GM19324 (cell line): ENCODE data around the gene ZNF839.
A peak's percentile ranks its signal among the peaks of the same experiment; 100 is the strongest.
"Not testable (repeated sequence)": the region's sequence is repeated elsewhere in the genome, so short reads cannot be mapped to it uniquely, and the experiment has no call there.

Source experiments
- ATAC-seq: cut with Tn5 transposase; IDR thresholded peaks from one replicate; pipeline ENCODE4 v1.9.1; 2021; ENCODE audit warnings: mild to moderate bottlenecking, moderate library complexity; ENCODE audit not compliant: unreplicated experiment, low FRiP score

Gene ZNF839

DNA sequence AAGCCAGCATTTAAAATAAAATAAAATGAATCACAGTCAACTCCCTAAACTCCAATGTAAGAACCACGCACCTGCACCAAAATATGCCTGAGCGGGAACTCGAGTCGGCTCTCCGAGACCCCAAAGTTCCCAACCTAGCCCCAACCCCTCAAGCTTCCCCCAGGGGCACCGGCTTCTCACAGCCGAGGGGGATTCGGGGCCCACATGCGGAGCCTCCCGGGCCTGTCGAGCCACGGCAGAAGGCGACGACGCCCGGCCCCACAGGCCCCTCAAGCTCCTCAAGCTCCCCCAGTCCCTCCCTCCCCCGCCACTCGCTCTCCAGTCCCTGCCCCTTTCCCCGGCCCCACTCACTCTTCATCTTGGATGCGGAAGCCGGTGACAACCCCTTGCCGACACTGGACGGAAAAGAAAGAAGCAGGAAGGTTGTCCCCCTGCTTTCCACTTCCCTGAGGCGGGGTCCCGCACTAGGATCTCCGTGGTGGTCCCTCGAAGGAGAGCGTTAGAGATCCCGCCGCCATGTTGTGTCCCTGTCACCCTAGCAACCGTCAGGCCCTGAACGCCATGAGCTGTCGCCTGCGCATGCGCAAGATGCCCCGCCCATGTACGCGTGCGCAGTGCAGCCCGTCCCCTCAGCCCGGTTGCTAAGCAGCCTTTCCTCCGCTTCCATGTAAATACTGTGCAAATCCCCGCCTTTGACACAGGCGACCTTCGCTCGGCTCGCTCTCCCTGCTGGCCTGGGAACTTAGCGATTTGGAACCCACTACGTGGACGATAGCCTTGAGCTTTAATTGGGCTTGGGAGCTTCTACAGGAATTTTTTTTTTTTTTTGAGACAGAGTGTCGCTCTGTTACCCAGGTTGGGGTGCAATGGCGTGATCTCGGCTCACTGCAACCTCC lies 14.7 kb upstream of the ZNF839 start, which contains the start of gene MOK:
Gene MOK, minus strand, starts transcription at position 554 of the 896 bp plus-strand sequence. Its CDS starts 196 bp downstream, at position 358.
- peak; percentile 95 for ATAC-seq

DNA sequence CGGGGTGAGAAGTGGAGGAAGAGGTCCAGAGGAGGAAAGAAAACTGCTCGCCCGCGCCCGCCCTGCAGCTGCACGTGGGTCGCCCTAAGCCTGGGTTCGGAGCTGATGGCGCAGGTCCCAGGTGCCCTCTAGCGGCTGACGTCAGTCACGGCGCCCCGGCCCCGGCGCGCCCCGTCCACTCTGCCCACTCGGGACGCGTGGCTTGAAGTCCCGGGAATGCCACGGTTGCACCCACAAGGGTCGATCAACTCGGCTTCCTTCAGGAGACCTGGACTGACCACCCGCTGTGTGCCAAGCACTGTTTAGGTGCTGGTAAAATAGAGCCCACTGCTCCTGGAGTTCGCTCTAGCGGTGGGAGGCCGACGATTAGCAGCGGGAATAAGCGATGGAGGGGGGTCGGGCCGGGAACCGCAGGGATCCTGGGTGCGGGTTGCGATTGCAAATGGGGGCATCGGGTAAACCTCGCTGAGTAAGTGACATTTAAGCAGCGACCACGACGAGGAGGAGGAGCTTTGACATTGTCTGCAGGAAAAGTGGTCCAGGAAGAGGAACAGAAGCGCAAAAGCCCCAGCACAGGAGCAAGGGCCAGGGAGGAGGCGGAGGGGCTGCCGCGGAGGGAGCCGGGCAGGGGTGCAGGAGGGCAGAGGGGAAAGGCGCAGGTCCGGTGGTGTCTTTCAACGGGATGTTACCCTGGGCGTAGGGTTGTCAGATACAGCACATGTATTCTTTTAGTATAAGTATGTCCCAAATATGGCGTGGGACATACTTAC lies 5.1 kb upstream of the ZNF839 start:
- peak; percentile 60 for ATAC-seq

DNA sequence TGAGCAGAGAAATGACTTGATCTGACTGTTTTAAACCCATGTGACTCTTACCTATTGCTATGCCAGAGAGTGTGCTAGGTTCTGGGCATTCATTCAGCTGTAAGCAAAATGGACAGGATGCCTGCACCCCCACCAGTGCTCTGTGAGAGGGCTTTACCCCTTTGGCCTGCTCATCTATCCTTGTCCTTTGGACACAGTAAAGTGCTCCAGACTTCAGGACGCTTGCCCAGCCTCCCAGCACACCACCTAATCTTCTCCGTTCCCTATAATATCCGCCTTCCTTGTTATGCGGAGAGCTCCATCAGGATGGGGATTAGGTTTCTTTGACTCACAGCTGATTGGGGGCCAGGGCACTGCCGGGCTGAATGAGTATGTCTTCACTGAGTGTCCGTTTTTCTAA lies 4.4 kb upstream of the ZNF839 start:
- no peak for ATAC-seq

GRCh38 chr14:102316338-102316742 lies 3.2 kb upstream of the ZNF839 start:
- no peak for ATAC-seq

DNA sequence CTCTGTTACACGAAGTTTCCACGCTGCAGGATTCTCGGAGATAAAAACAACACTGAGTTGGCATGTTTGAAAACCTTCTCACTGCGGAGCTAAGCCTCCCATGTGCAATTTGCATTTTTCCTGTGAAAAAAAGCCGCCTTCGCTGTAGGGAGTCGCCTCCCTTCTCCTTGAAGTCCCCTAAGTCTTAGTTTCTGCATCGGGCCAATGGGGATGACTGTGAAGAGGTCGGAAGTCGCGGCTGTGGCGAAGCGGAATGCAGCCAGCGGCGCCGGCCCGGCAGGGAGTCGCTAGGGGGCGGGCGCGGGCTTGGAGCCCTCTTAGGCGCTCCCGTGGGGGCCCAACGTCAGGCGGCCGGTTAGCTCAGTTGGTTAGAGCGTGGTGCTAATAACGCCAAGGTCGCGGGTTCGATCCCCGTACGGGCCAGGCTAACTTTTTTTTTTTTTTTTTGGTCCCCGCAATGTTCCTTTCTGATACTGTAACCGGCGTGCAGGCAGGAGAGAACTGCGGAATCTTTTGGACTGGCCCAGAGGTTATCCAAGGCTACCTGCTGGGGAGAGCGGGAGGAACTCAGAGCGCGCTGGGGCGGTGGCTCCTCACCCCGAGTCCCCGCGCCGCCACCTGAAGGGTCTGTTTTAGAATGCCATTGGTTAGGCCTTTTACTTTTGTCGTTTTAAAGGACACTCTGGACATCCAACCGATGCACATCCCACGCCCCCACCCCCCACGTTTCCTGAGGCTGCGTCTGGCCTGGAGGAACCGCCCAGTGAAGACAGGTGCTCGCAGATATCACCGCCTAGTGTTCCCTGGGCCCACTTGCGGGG lies 2.6 kb upstream of the ZNF839 start:
- ATAC-seq = peak; percentile 62

DNA sequence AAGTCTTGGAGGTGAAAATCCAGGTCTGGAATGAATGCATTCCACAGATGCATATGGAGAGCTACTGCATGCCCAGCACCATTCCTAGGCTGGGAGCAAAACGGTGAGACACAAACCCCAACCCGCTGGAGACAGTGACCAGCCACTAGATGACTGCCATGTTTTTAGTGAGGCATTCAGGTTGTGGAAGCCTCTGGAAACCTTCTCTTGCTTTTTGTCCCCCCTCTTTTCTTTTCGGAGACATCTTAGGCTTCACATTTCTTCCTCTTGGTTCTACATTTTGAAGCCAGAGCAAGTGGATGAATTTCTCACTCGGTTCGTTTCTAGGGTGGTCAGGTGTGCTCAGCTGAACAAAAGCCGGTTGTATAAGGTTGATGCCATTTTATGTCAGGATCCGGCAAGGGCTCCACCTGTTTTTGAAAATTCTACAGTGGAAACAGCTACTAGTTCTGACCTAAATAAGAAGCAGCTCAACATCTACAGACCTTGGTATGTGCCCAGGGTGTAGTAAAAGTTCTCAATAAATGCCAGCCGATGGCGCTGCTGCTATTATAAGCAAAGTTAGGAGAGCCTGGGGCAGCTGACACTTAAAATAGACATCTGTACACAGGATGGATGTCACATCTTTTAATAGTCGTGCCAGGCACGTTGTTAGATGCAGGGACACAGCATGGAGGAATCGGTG lies 1.8 kb upstream of the ZNF839 start:
- ATAC-seq = no peak

- ATAC-seq = no peak
Observed at GRCh38 chr14:102318781-102319276, 717 bp upstream of the ZNF839 start.

- ATAC-seq = no peak
Observed at GRCh38 chr14:102320033-102320660, 601 bp downstream of the ZNF839 start.

- no peak for ATAC-seq
Observed at GRCh38 chr14:102320671-102321455, 1.3 kb downstream of the ZNF839 start.

DNA sequence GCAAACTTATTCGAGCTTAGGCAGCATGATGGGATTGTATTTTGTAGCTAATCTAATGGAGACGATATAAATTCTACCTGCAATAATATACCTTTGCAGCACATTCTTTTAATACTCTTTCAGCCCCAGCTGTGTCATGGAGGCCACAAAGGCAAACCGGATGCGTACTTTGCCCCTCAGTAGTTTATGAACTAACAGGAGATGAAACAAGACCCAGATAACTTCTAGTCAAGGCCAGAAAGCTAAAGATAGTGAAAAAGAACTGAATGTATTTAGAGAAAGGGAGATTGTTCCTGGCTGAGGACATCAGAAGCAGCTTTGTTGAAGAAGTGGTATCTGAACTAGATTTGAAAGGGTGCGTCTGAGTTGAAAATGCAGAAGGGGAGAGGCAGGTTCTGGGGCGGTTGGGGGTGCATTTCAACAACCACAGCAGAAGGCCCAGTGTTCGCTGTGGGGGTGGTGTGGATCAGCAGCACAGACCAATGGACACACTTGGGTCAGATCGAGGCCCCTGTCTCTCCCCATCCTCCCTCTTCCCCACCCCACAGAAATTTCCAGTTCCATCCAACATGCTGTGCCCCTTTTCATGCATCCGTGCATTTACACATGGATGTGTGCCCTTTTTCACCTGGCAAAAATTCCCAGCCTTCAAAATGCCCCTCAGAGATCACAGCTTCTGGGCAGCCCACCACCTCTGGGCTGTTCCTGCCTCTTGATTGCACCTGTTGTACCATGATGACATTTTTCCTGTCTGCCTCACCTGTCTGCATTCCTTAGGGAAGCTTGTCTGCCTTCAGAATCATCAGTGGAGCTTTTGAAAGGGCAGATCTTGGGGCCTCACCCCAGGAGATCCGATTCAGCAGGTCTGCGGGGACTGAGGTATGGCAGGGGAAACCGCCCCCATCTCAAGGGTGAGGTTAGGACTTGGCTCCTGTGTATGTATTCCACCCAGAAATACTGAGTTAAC lies 2.2 kb downstream of the ZNF839 start:
- ATAC-seq = no peak

- ATAC-seq = no peak
Observed at GRCh38 chr14:102323102-102323501, 3.6 kb downstream of the ZNF839 start.

DNA sequence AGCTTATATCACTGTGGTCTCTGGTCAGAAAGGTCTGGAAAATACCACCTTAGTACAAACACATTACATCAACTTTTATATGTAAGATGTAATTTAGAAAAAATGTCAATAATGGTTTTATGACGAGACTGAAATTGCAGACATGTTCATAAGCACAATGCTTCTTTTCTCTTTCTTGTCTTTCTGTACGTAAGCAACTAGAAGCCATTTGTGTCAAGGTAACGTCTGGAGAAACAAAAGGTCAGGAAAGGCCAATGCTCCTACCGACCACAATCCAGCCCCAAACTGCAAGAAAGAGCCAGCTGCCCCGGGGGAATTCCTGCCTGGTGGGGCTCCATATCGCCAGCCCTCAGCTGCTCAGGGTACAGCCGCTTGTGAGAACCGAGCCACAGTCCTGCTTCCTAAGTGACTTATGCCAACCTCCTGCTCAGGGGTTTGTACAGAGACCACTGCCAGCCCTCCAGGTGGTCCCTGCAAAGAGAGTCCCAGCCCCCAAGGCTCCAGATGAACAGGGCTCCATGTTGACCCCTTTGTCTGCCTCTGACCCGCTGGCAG lies 6.3 kb downstream of the ZNF839 start:
- ATAC-seq = no peak

DNA sequence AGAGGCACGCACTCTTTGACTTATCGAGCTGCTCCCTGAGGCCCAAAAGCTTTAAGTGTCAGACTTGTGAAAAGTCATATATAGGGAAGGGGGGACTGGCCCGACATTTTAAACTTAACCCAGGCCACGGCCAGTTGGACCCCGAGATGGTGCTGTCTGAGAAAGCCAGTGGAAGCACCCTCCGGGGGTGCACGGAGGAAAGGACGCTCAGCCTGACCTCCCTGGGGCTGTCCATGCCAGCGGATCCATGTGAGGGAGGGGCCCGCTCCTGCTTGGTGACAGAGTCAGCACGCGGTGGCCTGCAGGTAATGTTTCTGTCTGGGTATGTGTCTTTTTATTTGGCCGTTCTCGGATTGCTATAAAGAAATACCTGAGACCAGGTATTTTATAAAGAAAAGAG lies 7.0 kb downstream of the ZNF839 start:
- ATAC-seq = no peak

GRCh38 chr14:102329381-102329780 lies 9.8 kb downstream of the ZNF839 start:
- not testable (repeated sequence) for ATAC-seq

- no peak for ATAC-seq
Observed at GRCh38 chr14:102330806-102331205, 11.3 kb downstream of the ZNF839 start.

DNA sequence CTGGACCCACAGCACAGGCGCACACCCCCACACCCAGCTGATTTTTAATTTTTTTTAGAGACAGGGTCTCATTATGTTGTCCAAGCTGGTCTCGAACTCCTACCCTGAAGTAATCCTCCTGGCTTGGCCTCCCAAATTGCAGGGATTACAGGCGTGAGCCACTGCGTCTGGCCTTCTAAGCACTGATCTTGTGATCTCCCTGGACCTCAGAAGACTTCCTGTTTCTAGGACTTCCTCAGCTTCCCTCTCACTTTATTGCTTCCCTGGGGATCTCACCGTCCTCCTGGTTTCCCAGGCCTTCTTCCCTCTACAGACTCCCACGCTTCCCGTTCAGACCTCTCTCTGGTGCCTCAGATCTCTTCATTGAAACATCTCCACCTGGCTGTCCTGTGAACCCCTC lies 13.8 kb downstream of the ZNF839 start:
- ATAC-seq = no peak
